ENCODE measurements around the gene OSM. TPM values are rescaled to one million over a fixed set of nuclear protein-coding genes. Genes with fewer than 3 reads are reported as not detected.
"Not testable (repeated sequence)": the region's sequence is repeated elsewhere in the genome, so short reads cannot be mapped to it uniquely, and the experiment has no call there.

Gene OSM
- total RNA-seq, 1 donor from 2014 or later: 0.52 TPM

- Histone ChIP-seq H3K36me3 (ENCODE audit: control insufficient read depth in 3 of 3, insufficient read depth in 3 of 3, low read length in 3 of 3) (no peaks in the 10 kb centered on the region), H3K9ac (ENCODE audit: low read depth in 1 of 3, low read length in 3 of 3) (no peak overlapping the region), H3K4me1 (ENCODE audit: control insufficient read depth in 3 of 3, insufficient read depth in 3 of 3, low read length in 3 of 3) (peaks cover 0 to 3% (median 0%) of the 10 kb centered on the region in 3 donors), H3K27ac (ENCODE audit: low read depth, low read length) (no peak overlapping the region), H3K27me3 (ENCODE audit: control insufficient read depth in 3 of 3, insufficient read depth in 3 of 3, low read length in 3 of 3) (peaks cover 16 to 35% (median 16%) of the 10 kb centered on the region in 3 donors), H3K4me3 (ENCODE audit: low read length in 3 of 3) (no peak overlapping the region), H3K9me3 (ENCODE audit: control insufficient read depth in 3 of 3, low read length in 3 of 3) (no peaks in the 10 kb centered on the region)
Measured at GRCh38 chr22:30239488-30240405, 26.9 kb downstream of the OSM start.

GRCh38 chr22:30238661-30239487 is 27.8 kb downstream of the OSM start:
- Histone ChIP-seq H3K9me3 (ENCODE audit: control insufficient read depth in 3 of 3, low read length in 3 of 3) (no peaks in the 10 kb centered on the region), H3K9ac (ENCODE audit: low read depth in 1 of 3, low read length in 3 of 3) (no peak overlapping the region), H3K4me1 (ENCODE audit: control insufficient read depth in 3 of 3, insufficient read depth in 3 of 3, low read length in 3 of 3) (peaks cover 0 to 3% (median 0%) of the 10 kb centered on the region in 3 donors), H3K27me3 (ENCODE audit: control insufficient read depth in 3 of 3, insufficient read depth in 3 of 3, low read length in 3 of 3) (peaks cover 7 to 27% (median 7%) of the 10 kb centered on the region in 3 donors), H3K4me3 (ENCODE audit: low read length in 3 of 3) (no peak overlapping the region), H3K27ac (ENCODE audit: low read depth, low read length) (no peak overlapping the region), H3K36me3 (ENCODE audit: control insufficient read depth in 3 of 3, insufficient read depth in 3 of 3, low read length in 3 of 3) (no peaks in the 10 kb centered on the region)

GRCh38 chr22:30238136-30238535 is 28.5 kb downstream of the OSM start:
- no peak overlapping the region for H3K9ac ChIP-seq (ENCODE audit: low read depth in 1 of 3, low read length in 3 of 3)
- H3K9me3 ChIP-seq (ENCODE audit: control insufficient read depth in 3 of 3, low read length in 3 of 3): no peaks in the 10 kb centered on the region
- H3K27ac ChIP-seq (ENCODE audit: low read depth, low read length): no peak overlapping the region
- H3K36me3 ChIP-seq (ENCODE audit: control insufficient read depth in 3 of 3, insufficient read depth in 3 of 3, low read length in 3 of 3): no peaks in the 10 kb centered on the region
- H3K4me3 ChIP-seq (ENCODE audit: low read length in 3 of 3): no peak overlapping the region
- H3K27me3 ChIP-seq (ENCODE audit: control insufficient read depth in 3 of 3, insufficient read depth in 3 of 3, low read length in 3 of 3): peaks cover 0 to 26% (median 9%) of the 10 kb centered on the region in 3 donors
- peaks cover 0 to 3% (median 0%) of the 10 kb centered on the region in 3 donors for H3K4me1 ChIP-seq (ENCODE audit: control insufficient read depth in 3 of 3, insufficient read depth in 3 of 3, low read length in 3 of 3)

GRCh38 chr22:30236875-30237274 is 29.8 kb downstream of the OSM start:
- peaks cover 0 to 3% (median 0%) of the 10 kb centered on the region in 3 donors for H3K4me1 ChIP-seq (ENCODE audit: control insufficient read depth in 3 of 3, insufficient read depth in 3 of 3, low read length in 3 of 3)
- peaks cover 5 to 27% (median 21%) of the 10 kb centered on the region in 3 donors for H3K27me3 ChIP-seq (ENCODE audit: control insufficient read depth in 3 of 3, insufficient read depth in 3 of 3, low read length in 3 of 3)
- no peaks in the 10 kb centered on the region for H3K9me3 ChIP-seq (ENCODE audit: control insufficient read depth in 3 of 3, low read length in 3 of 3)
- no peak overlapping the region for H3K27ac ChIP-seq (ENCODE audit: low read depth, low read length)
- no peak overlapping the region for H3K4me3 ChIP-seq (ENCODE audit: low read length in 3 of 3)
- H3K9ac ChIP-seq (ENCODE audit: low read depth in 1 of 3, low read length in 3 of 3): no peak overlapping the region
- H3K36me3 ChIP-seq (ENCODE audit: control insufficient read depth in 3 of 3, insufficient read depth in 3 of 3, low read length in 3 of 3): no peaks in the 10 kb centered on the region

DNA sequence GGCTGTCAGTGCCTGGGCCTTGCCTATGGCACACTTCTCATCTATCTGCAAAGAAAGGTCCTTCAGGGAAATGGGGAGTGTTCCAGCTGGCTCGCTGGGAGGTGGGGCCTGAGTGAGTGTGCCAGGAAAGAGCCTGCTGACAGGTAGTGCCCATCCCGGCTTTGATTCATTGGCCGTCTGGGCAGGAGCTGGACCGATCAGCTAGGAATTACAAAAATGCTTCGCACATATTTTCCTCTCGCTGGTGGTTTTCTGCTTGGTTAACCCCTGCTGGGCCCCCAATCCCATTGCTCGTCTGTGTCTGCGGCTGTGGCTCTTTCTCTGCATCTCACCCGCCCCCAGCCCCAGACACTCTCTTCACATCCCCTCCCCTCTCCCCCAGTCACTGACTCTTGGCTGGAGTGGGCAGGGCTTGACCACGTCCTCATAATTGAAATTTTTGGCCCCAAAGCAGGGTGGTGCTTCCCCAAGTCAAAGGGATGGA is 30.9 kb downstream of the OSM start:
- H3K27ac ChIP-seq (ENCODE audit: low read depth, low read length): no peak overlapping the region
- H3K4me3 ChIP-seq (ENCODE audit: low read length in 3 of 3): no peak overlapping the region
- no peaks in the 10 kb centered on the region for H3K36me3 ChIP-seq (ENCODE audit: control insufficient read depth in 3 of 3, insufficient read depth in 3 of 3, low read length in 3 of 3)
- H3K4me1 ChIP-seq (ENCODE audit: control insufficient read depth in 3 of 3, insufficient read depth in 3 of 3, low read length in 3 of 3): no peaks in the 10 kb centered on the region
- H3K27me3 ChIP-seq (ENCODE audit: control insufficient read depth in 3 of 3, insufficient read depth in 3 of 3, low read length in 3 of 3): peaks cover 9 to 28% (median 21%) of the 10 kb centered on the region in 3 donors
- no peak overlapping the region for H3K9ac ChIP-seq (ENCODE audit: low read depth in 1 of 3, low read length in 3 of 3)
- H3K9me3 ChIP-seq (ENCODE audit: control insufficient read depth in 3 of 3, low read length in 3 of 3): no peaks in the 10 kb centered on the region

DNA sequence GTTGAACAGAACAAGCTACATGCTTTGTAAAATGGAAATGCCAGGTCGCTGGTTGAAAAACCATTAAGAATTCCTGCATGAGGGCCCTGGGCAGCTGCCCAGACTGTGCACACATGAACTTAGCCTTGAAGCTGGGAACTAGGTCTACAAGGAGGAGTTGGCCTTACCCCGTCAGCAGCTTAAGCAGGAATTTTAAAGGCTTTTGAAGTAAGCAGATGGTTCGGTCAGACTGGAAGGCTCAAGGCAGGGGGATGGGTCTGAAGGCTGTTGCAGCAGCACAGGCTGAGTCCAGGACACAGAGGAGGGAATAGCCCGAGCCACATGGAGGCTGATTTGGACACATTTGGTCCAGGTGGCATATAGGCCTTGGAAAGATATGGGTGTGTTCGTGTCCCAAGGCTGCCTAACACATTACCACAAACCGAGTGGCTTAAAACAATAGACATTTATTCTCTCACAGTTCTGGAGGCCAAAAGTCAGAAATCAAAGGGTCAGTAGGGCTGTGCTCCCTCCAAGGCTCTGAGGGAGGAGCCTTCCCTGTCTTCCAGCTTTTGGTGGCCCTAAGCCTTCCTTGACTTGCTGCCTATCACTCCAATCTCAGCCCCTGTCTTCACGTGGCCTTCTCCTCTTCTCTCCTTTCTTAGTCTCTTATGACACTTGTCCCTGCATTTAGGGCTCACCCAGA is 31.7 kb downstream of the OSM start:
- H3K36me3 ChIP-seq (ENCODE audit: control insufficient read depth in 3 of 3, insufficient read depth in 3 of 3, low read length in 3 of 3): no peaks in the 10 kb centered on the region
- H3K27me3 ChIP-seq (ENCODE audit: control insufficient read depth in 3 of 3, insufficient read depth in 3 of 3, low read length in 3 of 3): peaks cover 13 to 28% (median 21%) of the 10 kb centered on the region in 3 donors
- H3K4me1 ChIP-seq (ENCODE audit: control insufficient read depth in 3 of 3, insufficient read depth in 3 of 3, low read length in 3 of 3): no peaks in the 10 kb centered on the region
- H3K9me3 ChIP-seq (ENCODE audit: control insufficient read depth in 3 of 3, low read length in 3 of 3): no peaks in the 10 kb centered on the region
- H3K4me3 ChIP-seq (ENCODE audit: low read length in 3 of 3): no peak overlapping the region
- H3K9ac ChIP-seq (ENCODE audit: low read depth in 1 of 3, low read length in 3 of 3): no peak overlapping the region
- no peak overlapping the region for H3K27ac ChIP-seq (ENCODE audit: low read depth, low read length)

GRCh38 chr22:30234325-30234724 is 32.3 kb downstream of the OSM start:
- H3K9me3 ChIP-seq (ENCODE audit: control insufficient read depth in 3 of 3, low read length in 3 of 3); H3K27ac ChIP-seq (ENCODE audit: low read depth, low read length); H3K36me3 ChIP-seq (ENCODE audit: control insufficient read depth in 3 of 3, insufficient read depth in 3 of 3, low read length in 3 of 3); H3K9ac ChIP-seq (ENCODE audit: low read depth in 1 of 3, low read length in 3 of 3); H3K4me1 ChIP-seq (ENCODE audit: control insufficient read depth in 3 of 3, insufficient read depth in 3 of 3, low read length in 3 of 3); H3K4me3 ChIP-seq (ENCODE audit: low read length in 3 of 3): not testable (repeated sequence)
- peaks cover 13 to 22% (median 18%) of the 10 kb centered on the region in 3 donors for H3K27me3 ChIP-seq (ENCODE audit: control insufficient read depth in 3 of 3, insufficient read depth in 3 of 3, low read length in 3 of 3)

DNA sequence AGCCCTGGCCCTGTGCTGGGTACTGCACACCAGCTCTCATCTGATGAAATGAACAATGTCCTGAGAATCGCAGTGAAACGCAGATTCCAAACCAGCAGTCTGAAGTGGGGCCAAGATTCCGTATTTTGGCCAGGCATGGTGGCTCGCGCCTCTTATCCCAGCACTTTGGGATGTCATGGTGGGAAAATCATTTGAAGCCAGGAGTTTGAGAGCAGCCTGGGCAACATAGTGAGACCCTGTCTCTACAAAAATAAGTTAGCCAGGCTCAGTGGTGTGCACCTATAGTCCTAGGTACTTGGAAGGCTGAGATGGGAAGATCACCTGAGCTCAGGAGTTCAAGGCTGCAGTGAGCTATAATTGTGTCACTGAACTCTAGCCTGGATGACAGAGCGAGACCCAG is 33.1 kb downstream of the OSM start:
- H3K4me1 ChIP-seq (ENCODE audit: control insufficient read depth in 3 of 3, insufficient read depth in 3 of 3, low read length in 3 of 3): no peaks in the 10 kb centered on the region
- no peak overlapping the region for H3K4me3 ChIP-seq (ENCODE audit: low read length in 3 of 3)
- peaks cover 13 to 20% (median 18%) of the 10 kb centered on the region in 3 donors for H3K27me3 ChIP-seq (ENCODE audit: control insufficient read depth in 3 of 3, insufficient read depth in 3 of 3, low read length in 3 of 3)
- no peaks in the 10 kb centered on the region for H3K36me3 ChIP-seq (ENCODE audit: control insufficient read depth in 3 of 3, insufficient read depth in 3 of 3, low read length in 3 of 3)
- no peak overlapping the region for H3K9ac ChIP-seq (ENCODE audit: low read depth in 1 of 3, low read length in 3 of 3)
- no peak overlapping the region for H3K27ac ChIP-seq (ENCODE audit: low read depth, low read length)
- no peaks in the 10 kb centered on the region for H3K9me3 ChIP-seq (ENCODE audit: control insufficient read depth in 3 of 3, low read length in 3 of 3)

- H3K4me1 ChIP-seq (ENCODE audit: control insufficient read depth in 3 of 3, insufficient read depth in 3 of 3, low read length in 3 of 3): no peaks in the 10 kb centered on the region
- H3K27ac ChIP-seq (ENCODE audit: low read depth, low read length): no peak overlapping the region
- peaks cover 13 to 20% (median 18%) of the 10 kb centered on the region in 3 donors for H3K27me3 ChIP-seq (ENCODE audit: control insufficient read depth in 3 of 3, insufficient read depth in 3 of 3, low read length in 3 of 3)
Measured at GRCh38 chr22:30232716-30233218, 33.9 kb downstream of the OSM start.

More at GRCh38 chr22:30232716-30233218, 33.9 kb downstream of the OSM start:
- H3K9ac ChIP-seq (ENCODE audit: low read depth in 1 of 3, low read length in 3 of 3): no peak overlapping the region
- H3K4me3 ChIP-seq (ENCODE audit: low read length in 3 of 3): no peak overlapping the region
- H3K36me3 ChIP-seq (ENCODE audit: control insufficient read depth in 3 of 3, insufficient read depth in 3 of 3, low read length in 3 of 3): no peaks in the 10 kb centered on the region
- no peaks in the 10 kb centered on the region for H3K9me3 ChIP-seq (ENCODE audit: control insufficient read depth in 3 of 3, low read length in 3 of 3)

Data from skeletal muscle tissue (tissue), 4 donors.